H9 (cell line): ENCODE results near the gene USP36. TPM values are rescaled to one million over a fixed set of nuclear protein-coding genes. Genes with fewer than 3 reads are reported as not detected.

ENCODE experiments used
- DNase-seq: peaks from one replicate; pipeline ENCODE4 v3.0.0-alpha.2; 2017
- H2AFZ ChIP-seq: one replicate; pipeline ENCODE4 v1.6.1; 2013; ENCODE audit warnings: mild to moderate bottlenecking, low read length, control low read depth, moderate library complexity
- H2AK5ac ChIP-seq: 2 replicates; pipeline ENCODE4 v1.6.1; 2013; ENCODE audit warnings: low read length, control low read depth, mixed read lengths; ENCODE audit not compliant: insufficient read length
- H2BK120ac ChIP-seq: one replicate; pipeline ENCODE4 v1.6.1; 2013; ENCODE audit warnings: low read depth, mild to moderate bottlenecking, low read length, control low read depth, inconsistent platforms; ENCODE audit not compliant: poor library complexity, severe bottlenecking
- H2BK12ac ChIP-seq: 2 replicates; pipeline ENCODE4 v1.6.1; 2013; ENCODE audit warnings: low read length, control low read depth, mixed read lengths, low read depth; ENCODE audit not compliant: insufficient read length
- H2BK15ac ChIP-seq: 2 replicates; pipeline ENCODE4 v1.6.1; 2013; ENCODE audit warnings: low read depth, low read length, control low read depth
- H2BK20ac ChIP-seq: one replicate; pipeline ENCODE4 v1.6.1; 2013; ENCODE audit warnings: low read depth, mild to moderate bottlenecking, low read length, control low read depth, inconsistent platforms; ENCODE audit not compliant: poor library complexity, severe bottlenecking
- H2BK5ac ChIP-seq: 2 replicates; pipeline ENCODE4 v1.6.1; 2013; ENCODE audit warnings: low read length, control low read depth, mixed read lengths; ENCODE audit not compliant: insufficient read length
- H3K14ac ChIP-seq: 2 replicates; pipeline ENCODE4 v1.6.1; 2013; ENCODE audit warnings: low read length, control low read depth; ENCODE audit not compliant: insufficient read depth
- H3K18ac ChIP-seq: 2 replicates; pipeline ENCODE4 v1.6.1; 2013; ENCODE audit warnings: low read depth, mild to moderate bottlenecking, mixed read lengths, low read length, control low read depth; ENCODE audit not compliant: insufficient read length
- H3K23ac ChIP-seq: 2 replicates; pipeline ENCODE4 v1.6.1; 2013; ENCODE audit warnings: low read length, control low read depth, mixed read lengths, low read depth; ENCODE audit not compliant: insufficient read length
- H3K23me2 ChIP-seq: 2 replicates; pipeline ENCODE4 v1.6.1; 2013; ENCODE audit warnings: low read depth, mild to moderate bottlenecking, mixed read lengths, low read length, control low read depth; ENCODE audit not compliant: insufficient read length, poor library complexity, severe bottlenecking
- H3K27ac ChIP-seq: 2 replicates; pipeline ENCODE4 v1.5.1; 2013; ENCODE audit warnings: low read length, control low read depth, mixed read lengths, low read depth; ENCODE audit not compliant: insufficient read length
- H3K27me3 ChIP-seq: 2 replicates; pipeline ENCODE4 v1.6.1; 2013; ENCODE audit warnings: low read length, control low read depth, inconsistent platforms; ENCODE audit not compliant: insufficient read depth
- H3K4ac ChIP-seq: 2 replicates; pipeline ENCODE4 v1.6.1; 2013; ENCODE audit warnings: low read depth, mild to moderate bottlenecking, control low read depth, inconsistent platforms, low read length, moderate library complexity
- H3K4me1 ChIP-seq: 2 replicates; pipeline ENCODE4 v1.6.1; 2013; ENCODE audit warnings: low read length, control low read depth, inconsistent platforms; ENCODE audit not compliant: insufficient read depth
- H3K4me2 ChIP-seq: 2 replicates; pipeline ENCODE4 v1.6.1; 2013; ENCODE audit warnings: low read length, control low read depth, mixed read lengths; ENCODE audit not compliant: insufficient read length, insufficient read depth
- H3K56ac ChIP-seq: 2 replicates; pipeline ENCODE4 v1.6.1; 2013; ENCODE audit warnings: low read depth, mild to moderate bottlenecking, mixed read lengths, low read length, control low read depth; ENCODE audit not compliant: insufficient read length
- H3K79me1 ChIP-seq: 2 replicates; pipeline ENCODE4 v1.6.1; 2013; ENCODE audit warnings: low read depth, mild to moderate bottlenecking, moderate library complexity, low read length, control low read depth, inconsistent platforms; ENCODE audit not compliant: insufficient read depth, poor library complexity, severe bottlenecking
- H3K79me2 ChIP-seq: 2 replicates; pipeline ENCODE4 v1.6.1; 2013; ENCODE audit warnings: low read length, control low read depth, inconsistent platforms; ENCODE audit not compliant: insufficient read depth
- H3K9ac ChIP-seq: 2 replicates; pipeline ENCODE4 v1.6.1; 2013; ENCODE audit warnings: low read length, control low read depth, mixed read lengths; ENCODE audit not compliant: insufficient read length; ENCODE audit errors: extremely low read depth
- H3K9me3 ChIP-seq: one replicate; pipeline ENCODE4 v1.6.1; 2013; ENCODE audit warnings: low read depth, low read length, inconsistent platforms; ENCODE audit not compliant: control insufficient read depth
- H3T11ph ChIP-seq: one replicate; pipeline ENCODE4 v1.6.1; 2013; ENCODE audit warnings: mild to moderate bottlenecking, low read length, control low read depth, inconsistent platforms
- H4K20me1 ChIP-seq: one replicate; pipeline ENCODE4 v1.6.1; 2013; ENCODE audit not compliant: control insufficient read depth, insufficient read length, insufficient read depth
- H4K5ac ChIP-seq: 2 replicates; pipeline ENCODE4 v1.6.1; 2013; ENCODE audit warnings: low read depth, mild to moderate bottlenecking, mixed read lengths, low read length, control low read depth; ENCODE audit not compliant: insufficient read length
- H4K8ac ChIP-seq: replicated peaks from 2 replicates; pipeline ENCODE4 v1.6.1; 2013; ENCODE audit warnings: low read length, control low read depth, mixed read lengths, low read depth; ENCODE audit not compliant: insufficient read length
- H4K91ac ChIP-seq: 2 replicates; pipeline ENCODE4 v1.6.1; 2013; ENCODE audit warnings: low read depth, mild to moderate bottlenecking, moderate library complexity, mixed read lengths, low read length, control low read depth; ENCODE audit not compliant: insufficient read length
- H3K27ac Mint-ChIP-seq, 3 experiments: 2 replicates in 2 of 3; 3 replicates in 1 of 3; pipeline ENCODE4 v1.8.0; 2020 to 2021; ENCODE audit warnings: mixed read lengths in 3 of 3, mild to moderate bottlenecking in 1 of 3, moderate library complexity in 1 of 3
- H3K27me3 Mint-ChIP-seq: 2 replicates; pipeline ENCODE4 v1.8.0; 2021; ENCODE audit warnings: low read depth, mild to moderate bottlenecking, moderate library complexity, mixed read lengths
- H3K36me3 Mint-ChIP-seq, 3 experiments: 2 replicates in 2 of 3; 3 replicates in 1 of 3; pipeline ENCODE4 v1.8.0; 2020 to 2021; ENCODE audit warnings: low read depth in 3 of 3, mixed read lengths in 3 of 3; ENCODE audit not compliant: insufficient read depth in 1 of 3
- H3K4me1 Mint-ChIP-seq, 2 experiments: 2 replicates each; pipeline ENCODE4 v1.8.0; 2020; ENCODE audit warnings: mixed read lengths in 2 of 2
- H3K4me3 Mint-ChIP-seq, 2 experiments: 2 replicates in 1 of 2; 3 replicates in 1 of 2; pipeline ENCODE4 v1.8.0; 2020 to 2021; ENCODE audit warnings: mild to moderate bottlenecking in 2 of 2, mixed read lengths in 2 of 2, moderate library complexity in 1 of 2
- H3K9me3 Mint-ChIP-seq, 2 experiments: 2 replicates in 1 of 2; 3 replicates in 1 of 2; pipeline ENCODE4 v1.8.0; 2020; ENCODE audit warnings: mild to moderate bottlenecking in 2 of 2, mixed read lengths in 2 of 2, moderate library complexity in 1 of 2
- WGBS: extraction: QIAGEN DNeasy Blood & Tissue Kit; methylation state at CpG from one replicate; pipeline ENCODE4 v1.1.7; 2013; ENCODE audit warnings: missing lambda C conversion rate, low lambda C conversion rate, mixed read lengths; ENCODE audit not compliant: insufficient read length; ENCODE audit errors: extremely low coverage; 5-methylcytosine and 5-hydroxymethylcytosine counted together
- total RNA-seq: library from RNA; stranded (reverse); gene quantifications from 2 replicates; pipeline ENCODE4 v1.2.1, GENCODE V29; 2021
- TF ChIP-seq, protein P1 (sequence below): fragments of 200-600 bp; sonication (generic); conservative IDR thresholded peaks from 3 replicates; pipeline ENCODE4 v1.8.0; 2021; ENCODE audit warnings: antibody characterized with exemption, mild to moderate bottlenecking

The USP36 gene
- total RNA-seq, 1 experiment from 2014 or later: 106 TPM

DNA sequence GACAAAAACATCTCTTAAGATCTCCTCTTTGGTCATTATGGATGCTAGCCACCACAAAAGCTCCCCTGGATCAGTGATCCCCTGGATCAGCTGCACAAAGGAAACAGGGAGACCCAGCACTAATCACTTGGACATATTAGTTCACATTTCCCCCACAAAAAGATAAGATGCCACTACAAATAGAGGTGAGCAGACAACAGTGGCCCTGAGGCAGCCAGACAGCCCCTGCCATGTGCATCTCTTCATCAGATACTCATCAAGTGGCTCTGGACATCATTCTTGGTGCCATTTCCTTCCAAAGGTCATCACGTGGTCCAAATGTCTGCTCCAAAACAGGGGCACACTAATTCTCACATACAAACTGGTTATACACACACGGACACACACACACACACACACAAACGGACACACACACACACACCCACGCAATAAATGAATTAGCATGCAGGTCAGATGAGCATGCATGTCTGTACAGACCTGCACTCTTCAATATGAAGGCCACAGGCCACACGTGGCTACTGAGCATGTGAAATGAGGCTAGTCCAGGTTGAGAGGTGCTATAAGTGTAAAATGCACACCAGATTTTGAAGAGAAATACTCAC lies 4.1 kb downstream of the USP36 start:
- Histone ChIP-seq H3K9me3 (no peaks in the 10 kb centered on the region), H3K79me2 (peaks cover 20% of the 10 kb centered on the region; the same call in 1 of the 2 replicates)
- no peaks in the 10 kb centered on the region for H3K27me3 Mint-ChIP-seq

More for the DNA sequence above, 4.1 kb downstream of the USP36 start:
- Histone ChIP-seq H3K9ac (no peak overlapping the region), H3K4me2 (no peak overlapping the region), H2AK5ac (no peak overlapping the region), H3K56ac (no peak overlapping the region), H3K79me1 (peaks cover 3% of the 10 kb centered on the region), H4K20me1 (no peaks in the 10 kb centered on the region), H4K8ac (no peak overlapping the region), H3K14ac (no peak overlapping the region), H3T11ph (no peak overlapping the region), H3K18ac (no peak overlapping the region), H3K23me2 (peaks cover 4% of the 10 kb centered on the region), H2BK120ac (no peak overlapping the region), H3K27me3 (no peaks in the 10 kb centered on the region), H3K4ac (no peak overlapping the region), H2AFZ (no peak overlapping the region), H3K23ac (no peak overlapping the region), H2BK12ac (no peak overlapping the region), H2BK5ac (no peak overlapping the region), H2BK15ac (no peak overlapping the region), H3K27ac (no peak overlapping the region), H3K4me1 (no peaks in the 10 kb centered on the region), H4K5ac (no peak overlapping the region), H2BK20ac (no peak overlapping the region), H4K91ac (no peak overlapping the region)
- DNase-seq: no peak
- H3K27ac Mint-ChIP-seq: peak overlapping the region in 1 of 3 experiments; percentile 10; a peak in 2 of 7 replicates
- no peak overlapping the region for H3K4me3 Mint-ChIP-seq
- no peaks in the 10 kb centered on the region for H3K9me3 Mint-ChIP-seq
- H3K36me3 Mint-ChIP-seq: peaks cover 48 to 68% (median 63%) of the 10 kb centered on the region in 3 experiments; a peak in 6 of 7 replicates
- no CpG with 5 or more reads among the region's 5 CpGs for WGBS
- H3K4me1 Mint-ChIP-seq: peaks cover 16 to 17% of the 10 kb centered on the region in 2 experiments
- TF ChIP-seq, protein P1, sequence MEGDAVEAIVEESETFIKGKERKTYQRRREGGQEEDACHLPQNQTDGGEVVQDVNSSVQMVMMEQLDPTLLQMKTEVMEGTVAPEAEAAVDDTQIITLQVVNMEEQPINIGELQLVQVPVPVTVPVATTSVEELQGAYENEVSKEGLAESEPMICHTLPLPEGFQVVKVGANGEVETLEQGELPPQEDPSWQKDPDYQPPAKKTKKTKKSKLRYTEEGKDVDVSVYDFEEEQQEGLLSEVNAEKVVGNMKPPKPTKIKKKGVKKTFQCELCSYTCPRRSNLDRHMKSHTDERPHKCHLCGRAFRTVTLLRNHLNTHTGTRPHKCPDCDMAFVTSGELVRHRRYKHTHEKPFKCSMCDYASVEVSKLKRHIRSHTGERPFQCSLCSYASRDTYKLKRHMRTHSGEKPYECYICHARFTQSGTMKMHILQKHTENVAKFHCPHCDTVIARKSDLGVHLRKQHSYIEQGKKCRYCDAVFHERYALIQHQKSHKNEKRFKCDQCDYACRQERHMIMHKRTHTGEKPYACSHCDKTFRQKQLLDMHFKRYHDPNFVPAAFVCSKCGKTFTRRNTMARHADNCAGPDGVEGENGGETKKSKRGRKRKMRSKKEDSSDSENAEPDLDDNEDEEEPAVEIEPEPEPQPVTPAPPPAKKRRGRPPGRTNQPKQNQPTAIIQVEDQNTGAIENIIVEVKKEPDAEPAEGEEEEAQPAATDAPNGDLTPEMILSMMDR: no peak
